HCT116 (cell line): ENCODE measurements around the gene MIEF2. TPM values are rescaled to one million over a fixed set of nuclear protein-coding genes. Genes with fewer than 3 reads are reported as not detected.

Experiments
- ATAC-seq: fragments of 200-7000 bp; cut with Tn5 transposase; 2 replicates; pipeline ENCODE4 v1.9.1; 2020; ENCODE audit warnings: mild to moderate bottlenecking, moderate library complexity
- BruUV-seq: library from RNA; stranded (reverse); fragments of 400-500 nt; replicated peaks from 2 replicates; lab custom pipeline; 2021; lab: Mats Ljungman, UMichigan
- CTCF ChIA-PET: fragments of 300-600 bp; sonication (Branson Sonifier 250); formaldehyde crosslinking; loops from one replicate; lab custom pipeline; 2021; ENCODE audit warnings: antibody characterized with exemption; lab: Charles Lee
- POLR2A ChIA-PET: fragments of 300-600, 350-600 bp; sonication (Branson Sonifier 250); formaldehyde crosslinking; loops from one replicate; lab custom pipeline; 2021; ENCODE audit warnings: antibody characterized with exemption; lab: Charles Lee
- RAD21 ChIA-PET, 2 experiments: fragments of 300-600 bp; sonication (Branson Sonifier 250); formaldehyde crosslinking; loops; one replicate each; lab custom pipeline; 2023; ENCODE audit warnings: low total read pairs in 2 of 2; ENCODE audit not compliant: uncharacterized antibody in 2 of 2, unreplicated experiment in 2 of 2, low non-redundant PET in 1 of 2; lab: Charles Lee
- DNase-seq: peaks from one replicate; pipeline ENCODE4 v3.0.0-alpha.2; 2010; ENCODE audit warnings: low read depth, low spot score
- H2AFZ ChIP-seq: fragments of 200-600 bp; shearing (Covaris generic), sonication (generic); 2 replicates; pipeline ENCODE4 v1.6.1; 2017; ENCODE audit warnings: low read depth, mixed run types, mixed read lengths, antibody characterized with exemption, low read length; ENCODE audit not compliant: poor library complexity, severe bottlenecking
- H3K27ac ChIP-seq: 2 replicates; pipeline ENCODE4 v1.5.1; 2012; ENCODE audit warnings: low read depth, low read length
- H3K27me3 ChIP-seq: fragments of 200-600 bp; sonication (generic); 2 replicates; pipeline ENCODE4 v1.6.1; 2016; ENCODE audit warnings: mixed run types, low read length, mixed read lengths; ENCODE audit not compliant: insufficient read depth
- H3K36me3 ChIP-seq, 2 experiments: fragments of 200-500 bp in 1 of 2; fragments of 200-600 bp in 1 of 2; sonication (Bioruptor generic) in 1 of 2; sonication (generic) in 1 of 2; 2 replicates each; pipeline versions ENCODE4 v1.5.1 to v1.6.1; 2014 to 2016; ENCODE audit warnings: low read length in 2 of 2, inconsistent platforms in 1 of 2, mixed read lengths in 1 of 2, mixed run types in 1 of 2; ENCODE audit not compliant: insufficient read depth in 2 of 2, control insufficient read depth in 1 of 2
- H3K4me1 ChIP-seq, 2 experiments: fragments of 200-600 bp in 1 of 2; sonication (generic) in 1 of 2; 2 replicates each; pipeline versions ENCODE4 v1.5.1 to v1.6.1; 2012 to 2017; ENCODE audit warnings: low read length in 2 of 2, inconsistent platforms in 1 of 2, mild to moderate bottlenecking in 1 of 2, mixed read lengths in 1 of 2, mixed run types in 1 of 2, moderate library complexity in 1 of 2; ENCODE audit not compliant: insufficient read depth in 2 of 2, control insufficient read depth in 1 of 2
- H3K4me2 ChIP-seq: fragments of 200-600 bp; sonication (generic); 2 replicates; pipeline ENCODE4 v1.6.1; 2017; ENCODE audit warnings: mixed run types, low read length, mixed read lengths
- H3K4me3 ChIP-seq, 2 experiments: fragments of 200-600 bp in 1 of 2; sonication (generic) in 1 of 2; replicated peaks in 1 of 2; 2 replicates each; pipeline ENCODE4 v1.5.1; 2011 to 2016; ENCODE audit warnings: low read length in 2 of 2, control low read depth in 1 of 2, low read depth in 1 of 2, mild to moderate bottlenecking in 1 of 2, mixed read lengths in 1 of 2, mixed run types in 1 of 2
- H3K79me2 ChIP-seq: fragments of 200-600 bp; sonication (generic); 2 replicates; pipeline ENCODE4 v1.6.1; 2017; ENCODE audit warnings: mild to moderate bottlenecking, mixed run types, low read length, moderate library complexity, mixed read lengths; ENCODE audit not compliant: insufficient read depth
- H3K9ac ChIP-seq: fragments of 200-600 bp; sonication (generic); 2 replicates; pipeline ENCODE4 v1.6.1; 2016; ENCODE audit warnings: low read length, mixed read lengths
- H3K9me2 ChIP-seq: fragments of 200-600 bp; sonication (generic), shearing (Covaris generic); 2 replicates; pipeline ENCODE4 v1.6.1; 2017; ENCODE audit warnings: mixed run types, mild to moderate bottlenecking, moderate library complexity; ENCODE audit not compliant: insufficient read depth
- H3K9me3 ChIP-seq, 2 experiments: fragments of 200-500 bp in 1 of 2; fragments of 200-600 bp in 1 of 2; sonication (Bioruptor generic) in 1 of 2; sonication (generic) in 1 of 2; 2 replicates each; pipeline ENCODE4 v1.6.1; 2014 to 2017; ENCODE audit warnings: low read length in 2 of 2, mixed read lengths in 2 of 2, inconsistent platforms in 1 of 2, low read depth in 1 of 2, mild to moderate bottlenecking in 1 of 2, mixed run types in 1 of 2, moderate library complexity in 1 of 2; ENCODE audit not compliant: control insufficient read depth in 1 of 2, insufficient read depth in 1 of 2
- H4K20me1 ChIP-seq: fragments of 200-600 bp; sonication (generic), shearing (Covaris generic); 2 replicates; pipeline ENCODE4 v1.6.1; 2017; ENCODE audit warnings: mixed run types, mild to moderate bottlenecking, moderate library complexity; ENCODE audit not compliant: insufficient read depth
- CBX3 ChIP-seq: IDR thresholded peaks from 2 replicates; pipeline ENCODE4 v1.6.1; 2012; ENCODE audit warnings: low read depth
- EZH2 ChIP-seq: fragments of 200-600 bp; sonication (generic); IDR thresholded peaks from 2 replicates; pipeline ENCODE4 v1.6.1; 2017; ENCODE audit warnings: antibody characterized with exemption, mixed run types
- JUND ChIP-seq: IDR thresholded peaks from 2 replicates; pipeline ENCODE4 v1.6.1; 2012
- SRF ChIP-seq: IDR thresholded peaks from 2 replicates; pipeline ENCODE4 v1.6.1; 2012; ENCODE audit warnings: low read depth
- intact Hi-C: fragments of 100-400 bp; cut with micrococcal nuclease; formaldehyde crosslinking; loops from 2 replicates; pipeline ENCODE4 v1.10.0; 2022
- total RNA-seq: library from RNA; stranded (reverse); gene quantifications from one replicate; pipeline ENCODE4 v1.2.1, GENCODE V29; 2021; ENCODE audit not compliant: unreplicated experiment
- TF ChIP-seq, protein P1 (sequence below): IDR thresholded peaks from 2 replicates; pipeline ENCODE4 v1.6.1; 2011; ENCODE audit warnings: mild to moderate bottlenecking, low read length, moderate library complexity; ENCODE audit not compliant: insufficient replicate concordance; ENCODE audit errors: extremely low read depth
- TF ChIP-seq, protein P2 (sequence below), 3 experiments: fragments of 200-600 bp in 1 of 3; sonication (generic) in 1 of 3; IDR thresholded peaks in 2 of 3; conservative IDR thresholded peaks in 1 of 3; 2 replicates each; pipeline ENCODE4 v1.5.1; 2012 to 2017; ENCODE audit warnings: low read depth in 2 of 3, low read length in 2 of 3, antibody characterized with exemption in 1 of 3, borderline replicate concordance in 1 of 3, control low read depth in 1 of 3, mild to moderate bottlenecking in 1 of 3, mixed read lengths in 1 of 3, mixed run types in 1 of 3, moderate library complexity in 1 of 3; ENCODE audit not compliant: insufficient read depth in 1 of 3

Gene MIEF2
- total RNA-seq, 1 experiment from 2014 or later, result 9.3 TPM

DNA sequence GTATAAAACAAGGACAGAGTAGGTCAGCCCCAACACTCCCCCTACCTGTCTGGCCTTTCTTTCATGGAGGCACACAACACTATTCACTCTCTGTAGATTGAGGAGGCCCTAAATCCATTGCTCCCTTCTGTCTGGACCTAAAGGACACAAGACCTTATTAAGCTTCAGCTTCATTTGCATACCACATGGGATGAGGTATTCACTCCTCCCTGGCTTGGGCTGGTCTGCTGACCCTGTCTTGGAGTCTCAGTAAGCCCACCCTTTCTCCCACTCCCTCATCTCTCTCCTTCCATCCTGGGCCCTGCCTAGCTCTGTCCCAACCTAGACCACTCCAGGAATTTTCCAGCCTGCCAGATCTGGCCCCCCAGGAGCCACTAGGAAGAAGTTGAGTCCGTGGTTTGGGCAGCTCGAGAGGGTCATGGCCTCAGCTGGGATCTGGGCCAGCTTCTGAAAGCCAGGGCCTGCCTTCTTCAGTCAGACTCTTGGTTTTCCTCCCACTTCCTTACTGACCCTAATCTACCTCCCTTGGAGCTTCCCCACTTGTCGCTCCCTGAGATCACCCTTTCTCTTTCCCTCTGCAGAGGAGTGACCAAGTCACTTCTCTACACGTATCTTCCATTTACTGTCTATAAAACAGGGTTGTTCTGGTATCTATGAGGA is 41.6 kb upstream of the MIEF2 start (continued):
- TF ChIP-seq, protein P1, sequence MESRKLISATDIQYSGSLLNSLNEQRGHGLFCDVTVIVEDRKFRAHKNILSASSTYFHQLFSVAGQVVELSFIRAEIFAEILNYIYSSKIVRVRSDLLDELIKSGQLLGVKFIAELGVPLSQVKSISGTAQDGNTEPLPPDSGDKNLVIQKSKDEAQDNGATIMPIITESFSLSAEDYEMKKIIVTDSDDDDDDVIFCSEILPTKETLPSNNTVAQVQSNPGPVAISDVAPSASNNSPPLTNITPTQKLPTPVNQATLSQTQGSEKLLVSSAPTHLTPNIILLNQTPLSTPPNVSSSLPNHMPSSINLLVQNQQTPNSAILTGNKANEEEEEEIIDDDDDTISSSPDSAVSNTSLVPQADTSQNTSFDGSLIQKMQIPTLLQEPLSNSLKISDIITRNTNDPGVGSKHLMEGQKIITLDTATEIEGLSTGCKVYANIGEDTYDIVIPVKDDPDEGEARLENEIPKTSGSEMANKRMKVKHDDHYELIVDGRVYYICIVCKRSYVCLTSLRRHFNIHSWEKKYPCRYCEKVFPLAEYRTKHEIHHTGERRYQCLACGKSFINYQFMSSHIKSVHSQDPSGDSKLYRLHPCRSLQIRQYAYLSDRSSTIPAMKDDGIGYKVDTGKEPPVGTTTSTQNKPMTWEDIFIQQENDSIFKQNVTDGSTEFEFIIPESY, result no peak
- TF ChIP-seq CBX3 (no peak), SRF (no peak)

DNA sequence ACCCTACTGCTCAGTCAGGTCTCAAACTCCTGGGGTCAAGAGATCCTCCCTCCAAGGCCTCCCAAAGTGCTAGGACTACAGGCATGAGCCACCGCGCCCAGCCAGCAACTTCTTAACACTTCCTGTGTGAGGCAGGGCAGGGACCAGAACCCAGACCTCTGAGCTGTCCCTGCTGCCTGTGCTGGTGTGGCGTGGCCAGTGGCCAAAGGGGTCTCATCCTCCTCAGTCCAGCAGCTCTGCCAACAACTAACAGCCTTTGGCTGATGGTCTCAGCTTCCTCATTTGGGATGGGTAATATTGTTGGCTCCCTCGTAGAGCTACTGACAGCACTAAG is 36.4 kb upstream of the MIEF2 start:
- Histone ChIP-seq H3K9me3 (no peaks in the 10 kb centered on the region), H3K4me2 (no peak overlapping the region), H3K4me1 (peaks cover 28 to 46% of the 10 kb centered on the region in 2 experiments), H4K20me1 (no peaks in the 10 kb centered on the region), H3K36me3 (no peaks in the 10 kb centered on the region), H3K4me3 (no peak overlapping the region), H3K27ac (no peak overlapping the region), H3K9me2 (no peaks in the 10 kb centered on the region), H2AFZ (no peak overlapping the region), H3K27me3 (no peaks in the 10 kb centered on the region), H3K9ac (no peak overlapping the region), H3K79me2 (peaks cover 17% of the 10 kb centered on the region)
- no TSS peak for BruUV-seq
- ChIA-PET CTCF (interaction anchor here (1.5 kb wide), 1 partner anchor 40 kb away, joined by 3 read pairs; the partner anchor contains the start of gene ALKBH5), RAD21 (no interaction called here), POLR2A (no interaction called here)
- DNase-seq (no peak), ATAC-seq (no peak)
- intact Hi-C loops, result loop anchor here (2.0 kb wide), 1 partner anchor 37 kb away; the partner anchor contains the start of gene MIEF2
- TF ChIP-seq, protein P2, sequence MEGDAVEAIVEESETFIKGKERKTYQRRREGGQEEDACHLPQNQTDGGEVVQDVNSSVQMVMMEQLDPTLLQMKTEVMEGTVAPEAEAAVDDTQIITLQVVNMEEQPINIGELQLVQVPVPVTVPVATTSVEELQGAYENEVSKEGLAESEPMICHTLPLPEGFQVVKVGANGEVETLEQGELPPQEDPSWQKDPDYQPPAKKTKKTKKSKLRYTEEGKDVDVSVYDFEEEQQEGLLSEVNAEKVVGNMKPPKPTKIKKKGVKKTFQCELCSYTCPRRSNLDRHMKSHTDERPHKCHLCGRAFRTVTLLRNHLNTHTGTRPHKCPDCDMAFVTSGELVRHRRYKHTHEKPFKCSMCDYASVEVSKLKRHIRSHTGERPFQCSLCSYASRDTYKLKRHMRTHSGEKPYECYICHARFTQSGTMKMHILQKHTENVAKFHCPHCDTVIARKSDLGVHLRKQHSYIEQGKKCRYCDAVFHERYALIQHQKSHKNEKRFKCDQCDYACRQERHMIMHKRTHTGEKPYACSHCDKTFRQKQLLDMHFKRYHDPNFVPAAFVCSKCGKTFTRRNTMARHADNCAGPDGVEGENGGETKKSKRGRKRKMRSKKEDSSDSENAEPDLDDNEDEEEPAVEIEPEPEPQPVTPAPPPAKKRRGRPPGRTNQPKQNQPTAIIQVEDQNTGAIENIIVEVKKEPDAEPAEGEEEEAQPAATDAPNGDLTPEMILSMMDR (IDR thresholded peaks at IDR 0.05 in 2 of 3, conservative IDR thresholded peaks at IDR 0.05 in 1 of 3; ENCODE audit: borderline replicate concordance in 1 of 3, insufficient read depth in 1 of 3, low read depth in 2 of 3, low read length in 2 of 3), result no peak
- no peak for TF ChIP-seq JUND
- TF ChIP-seq CBX3, result no peak
- no peak for TF ChIP-seq EZH2
